GM12878 (cell line): Measurements from ENCODE around the gene RTF1. TPM values are rescaled to one million over a fixed set of nuclear protein-coding genes. Genes with fewer than 3 reads are reported as not detected.
A peak's percentile ranks its signal among the peaks of the same experiment; 100 is the strongest.

Source experiments
- ATAC-seq: fragments of 200-7000 bp; cut with Tn5 transposase; 3 replicates; pipeline ENCODE4 v1.9.1; 2020; ENCODE audit warnings: mild to moderate bottlenecking, moderate library complexity
- BruUV-seq: library from RNA; stranded (reverse); fragments of 400-500 nt; replicated peaks from 2 replicates; lab custom pipeline; 2021; lab: Mats Ljungman, UMichigan
- CTCF ChIA-PET: fragments of 300-600 bp; sonication (Branson Sonifier 250); formaldehyde crosslinking; extraction: SDS; loops from one replicate; lab custom pipeline; 2021; ENCODE audit warnings: inconsistent platforms; lab: Yijun Ruan, JAX
- POLR2A ChIA-PET: fragments of 350-600 bp; formaldehyde crosslinking; extraction: SDS; loops from one replicate; lab custom pipeline; 2021; ENCODE audit warnings: inconsistent platforms; lab: Charles Lee
- RAD21 ChIA-PET: fragments of 300-600 bp; sonication (Branson Sonifier 250); formaldehyde crosslinking; loops from one replicate; lab custom pipeline; 2023; ENCODE audit warnings: antibody characterized with exemption; ENCODE audit not compliant: unreplicated experiment; lab: Charles Lee
- SMC1A ChIA-PET: fragments of 300-600 bp; sonication (Branson Sonifier 250); formaldehyde crosslinking; loops from one replicate; lab custom pipeline; 2023; ENCODE audit not compliant: unreplicated experiment, uncharacterized antibody; lab: Charles Lee
- DNase-seq: peaks from one replicate; pipeline ENCODE4 v3.0.0-alpha.2; 2011; ENCODE audit warnings: low read depth, low spot score
- FAIRE-seq: peaks from 3 replicates; lab custom pipeline; 2011; peaks lifted over from hg19 to GRCh38; lab: Jason Lieb, UNC
- H2AFZ ChIP-seq: 2 replicates; pipeline ENCODE4 v1.6.0; 2011; ENCODE audit warnings: low read depth, low read length, control low read depth; ENCODE audit not compliant: control insufficient read depth
- H3K27ac ChIP-seq: 2 replicates; pipeline ENCODE4 v1.5.1; 2011; ENCODE audit warnings: control low read depth; ENCODE audit not compliant: control insufficient read depth, insufficient read depth
- H3K27me3 ChIP-seq, 2 experiments: replicated peaks in 1 of 2; 2 replicates each; pipeline versions ENCODE4 v1.6.0 to v1.6.1; 2011; ENCODE audit warnings: low read length in 1 of 2; ENCODE audit not compliant: control insufficient read depth in 2 of 2, insufficient read depth in 2 of 2
- H3K36me3 ChIP-seq, 2 experiments: 2 replicates each; pipeline ENCODE4 v1.5.1; 2011; ENCODE audit warnings: low read length in 1 of 2; ENCODE audit not compliant: control insufficient read depth in 2 of 2, insufficient read depth in 2 of 2
- H3K4me1 ChIP-seq: 2 replicates; pipeline ENCODE4 v1.6.1; 2011; ENCODE audit warnings: mild to moderate bottlenecking, low read length, moderate library complexity, mixed read lengths; ENCODE audit not compliant: control insufficient read depth, insufficient read depth
- H3K4me2 ChIP-seq: 2 replicates; pipeline ENCODE4 v1.6.0; 2011; ENCODE audit warnings: control low read depth; ENCODE audit not compliant: control insufficient read depth, insufficient read depth
- H3K4me3 ChIP-seq: fragments of 200-600 bp; sonication (generic); 2 replicates; pipeline ENCODE4 v1.5.1; 2016
- H3K79me2 ChIP-seq: 2 replicates; pipeline ENCODE4 v1.6.0; 2011; ENCODE audit warnings: low read length; ENCODE audit not compliant: control insufficient read depth, insufficient read depth
- H3K9ac ChIP-seq: 2 replicates; pipeline ENCODE4 v1.8.0; 2011; ENCODE audit warnings: low read length, control low read depth, mixed read lengths; ENCODE audit not compliant: control insufficient read depth, insufficient read depth
- H3K9me3 ChIP-seq: replicated peaks from 3 replicates; pipeline ENCODE4 v1.5.1; 2011; ENCODE audit warnings: mild to moderate bottlenecking, low read length; ENCODE audit not compliant: control insufficient read depth, insufficient read depth
- H4K20me1 ChIP-seq: 2 replicates; pipeline ENCODE4 v1.6.0; 2011; ENCODE audit not compliant: control insufficient read depth, insufficient read depth
- BHLHE40 ChIP-seq, 2 experiments: fragments of 450-650 bp in 1 of 2; IDR thresholded peaks; 2 replicates each; pipeline ENCODE4 v1.6.1; 2011 to 2017; ENCODE audit warnings: low read depth in 2 of 2, borderline replicate concordance in 1 of 2, improper control_type of control experiment in 1 of 2, low read length in 1 of 2, mild to moderate bottlenecking in 1 of 2
- CBFB ChIP-seq: IDR thresholded peaks from 2 replicates; pipeline ENCODE4 v1.6.1; 2016; ENCODE audit warnings: antibody characterized with exemption, low read depth
- CHD1 ChIP-seq: IDR thresholded peaks from 2 replicates; pipeline ENCODE4 v1.6.1; 2012; ENCODE audit warnings: low read depth, low read length, improper control_type of control experiment
- ESRRA ChIP-seq: IDR thresholded peaks from 2 replicates; pipeline ENCODE4 v1.6.1; 2012; ENCODE audit warnings: mild to moderate bottlenecking, low read length, improper control_type of control experiment
- IKZF1 ChIP-seq: fragments of 450-650 bp; conservative IDR thresholded peaks from 2 replicates; pipeline ENCODE4 v1.6.1; 2017; ENCODE audit warnings: antibody characterized with exemption, mild to moderate bottlenecking
- IKZF2 ChIP-seq, 2 experiments: fragments of 450-650 bp; IDR thresholded peaks; 2 replicates each; pipeline ENCODE4 v1.6.1; 2017; ENCODE audit warnings: mild to moderate bottlenecking in 2 of 2, moderate library complexity in 2 of 2
- MTA2 ChIP-seq: fragments of 450-650 bp; IDR thresholded peaks from 2 replicates; pipeline ENCODE4 v1.6.1; 2016; ENCODE audit warnings: low read depth, mild to moderate bottlenecking, moderate library complexity
- RFX5 ChIP-seq: IDR thresholded peaks from 2 replicates; pipeline ENCODE4 v1.6.1; 2011; ENCODE audit warnings: low read depth, low read length, improper control_type of control experiment
- RUNX3 ChIP-seq: IDR thresholded peaks from 2 replicates; pipeline ENCODE4 v1.6.1; 2012; ENCODE audit warnings: low read length, inconsistent platforms
- SIN3A ChIP-seq: IDR thresholded peaks from 2 replicates; pipeline ENCODE4 v1.6.1; 2012; ENCODE audit warnings: low read depth, low read length, improper control_type of control experiment
- SRF ChIP-seq, 2 experiments: IDR thresholded peaks; 2 replicates each; pipeline ENCODE4 v1.6.1; 2011; ENCODE audit warnings: low read depth in 2 of 2, low read length in 2 of 2, mild to moderate bottlenecking in 1 of 2, moderate library complexity in 1 of 2
- TCF12 ChIP-seq: IDR thresholded peaks from 2 replicates; pipeline ENCODE4 v1.6.1; 2011; ENCODE audit warnings: low read depth, mild to moderate bottlenecking, low read length
- TCF3 ChIP-seq: IDR thresholded peaks from 2 replicates; pipeline ENCODE4 v1.6.1; 2012; ENCODE audit warnings: low read depth, mild to moderate bottlenecking, low read length, borderline replicate concordance; ENCODE audit not compliant: insufficient read depth
- USF2 ChIP-seq: IDR thresholded peaks from 2 replicates; pipeline ENCODE4 v1.6.1; 2011; ENCODE audit warnings: low read depth, low read length, improper control_type of control experiment, borderline replicate concordance
- ZBTB4 ChIP-seq: fragments of 450-650 bp; formaldehyde crosslinking; IDR thresholded peaks from 2 replicates; pipeline ENCODE4 v1.4.0; 2022; ENCODE audit warnings: mild to moderate bottlenecking, moderate library complexity
- ZNF384 ChIP-seq: IDR thresholded peaks from 2 replicates; pipeline ENCODE4 v1.6.1; 2012; ENCODE audit warnings: low read depth, mild to moderate bottlenecking, low read length, improper control_type of control experiment, borderline replicate concordance
- WGBS: methylation state at CpG from one replicate; pipeline ENCODE4 v1.1.6; 2016; ENCODE audit warnings: low lambda C conversion rate; ENCODE audit not compliant: insufficient replicate concordance, insufficient coverage; ENCODE audit errors: missing lambda C conversion rate; 5-methylcytosine and 5-hydroxymethylcytosine counted together
- in situ Hi-C: fragments of 300-500 bp; cut with MboI; formaldehyde crosslinking; loops from 9 replicates; pipeline ENCODE4 v1.14.3; 2018; ENCODE audit warnings: mixed read lengths
- intact Hi-C: fragments of 100-400 bp; cut with micrococcal nuclease; formaldehyde crosslinking; loops from one replicate; pipeline ENCODE4 v1.14.2; 2022; ENCODE audit not compliant: unreplicated experiment
- polyA plus RNA-seq, 11 experiments: library from polyadenylated mRNA; depleted of rRNA in 4 of 11; unstranded in 6 of 11; stranded (reverse) in 5 of 11; fragments of >200 nt; fragmentation: Nextera tagmentation in 4 of 11; fragmentation: Illumina TruSeq in 1 of 11; extraction: Ambion mirVana in 4 of 11; extraction: Trizol in 1 of 11; gene quantifications; 1 replicate in 1 of 11; 2 replicates in 10 of 11; pipeline versions ENCODE4 v1.2.1 to v1.2.3, GENCODE V29; 2011 to 2016; ENCODE audit warnings: inconsistent platforms in 2 of 11, missing spikeins in 2 of 11, low read depth in 1 of 11
- total RNA-seq, 4 experiments: library from RNA; depleted of rRNA in 3 of 4; stranded (reverse); fragments of >200 nt in 3 of 4; fragmentation: Illumina TruSeq in 1 of 4; extraction: Trizol in 1 of 4; gene quantifications; 2 replicates each; pipeline versions ENCODE4 v1.2.1 to v1.2.3, GENCODE V29; 2013 to 2021
- TF ChIP-seq, protein P1 (sequence below): fragments of 450-650 bp; IDR thresholded peaks from 2 replicates; pipeline ENCODE4 v1.6.1; 2017; ENCODE audit warnings: antibody characterized with exemption, mild to moderate bottlenecking, moderate library complexity

The RTF1 gene
- total and polyA plus RNA-seq, 10 of the 15 experiments (the other 5 are each of a cell fraction or from before 2014, with no cell fraction given): 7.2 to 67.9 (median 32.3) TPM

GRCh38 chr15:41512940-41513505 is 96.1 kb downstream of the RTF1 start:
- RAD21 ChIA-PET: interaction anchor here (1.0 to 2.6 kb wide), 3 partner anchors 18 to 47 kb away, joined by 3 to 11 read pairs (median 5); partner anchors contain the start of gene ITPKA
- 6% methylated on average over 36 of the region's 40 CpGs for WGBS
- H3K27me3 ChIP-seq: peaks cover 5 to 20% of the 10 kb centered on the region in 2 experiments
- peak overlapping the region; percentile 96 for H3K4me2 ChIP-seq
- ATAC-seq (peak; percentile 64), DNase-seq (no peak), FAIRE-seq (no peak)
- in situ Hi-C loops (no loop called here), intact Hi-C loops (no loop called here)
- H3K4me3 ChIP-seq: peak overlapping the region; percentile 67
- peaks cover 23% of the 10 kb centered on the region for H3K4me1 ChIP-seq
- 0 out of 4 replicates have a peak, but pooled peaks cover 0 to 3% of the 10 kb centered on the region in 2 experiments for H3K36me3 ChIP-seq
- H3K9ac ChIP-seq: peak overlapping the region; percentile 22; the same call in 1 of the 2 replicates
- BruUV-seq: no TSS peak
- H4K20me1 ChIP-seq: no peaks in the 10 kb centered on the region
- no peak overlapping the region for H3K27ac ChIP-seq
- CTCF ChIA-PET: interaction anchor here (1.6 to 4.9 kb wide), 2 partner anchors 11 to 47 kb away, joined by 3 to 17 read pairs; no protein-coding TSS in a partner anchor
- SMC1A ChIA-PET: interaction anchor here (1.4 to 2.6 kb wide), 2 partner anchors 30 to 47 kb away, joined by 4 to 11 read pairs; no protein-coding TSS in a partner anchor
- POLR2A ChIA-PET: interaction anchor here (1.0 kb wide), 2 partner anchors 20 to 43 kb away, joined by 4 to 8 read pairs; partner anchors contain the start of gene ITPKA
- no peaks in the 10 kb centered on the region for H3K9me3 ChIP-seq
- H3K79me2 ChIP-seq: no peaks in the 10 kb centered on the region
- no peak overlapping the region; the same call in 1 of the 2 replicates for H2AFZ ChIP-seq
- TF ChIP-seq CHD1: no peak
- TF ChIP-seq ZNF384: no peak
- TF ChIP-seq TCF12: peak; percentile 65; the same call in 1 of the 2 replicates
- TF ChIP-seq MTA2: no peak
- no peak for TF ChIP-seq ZBTB4
- TF ChIP-seq, protein P1, sequence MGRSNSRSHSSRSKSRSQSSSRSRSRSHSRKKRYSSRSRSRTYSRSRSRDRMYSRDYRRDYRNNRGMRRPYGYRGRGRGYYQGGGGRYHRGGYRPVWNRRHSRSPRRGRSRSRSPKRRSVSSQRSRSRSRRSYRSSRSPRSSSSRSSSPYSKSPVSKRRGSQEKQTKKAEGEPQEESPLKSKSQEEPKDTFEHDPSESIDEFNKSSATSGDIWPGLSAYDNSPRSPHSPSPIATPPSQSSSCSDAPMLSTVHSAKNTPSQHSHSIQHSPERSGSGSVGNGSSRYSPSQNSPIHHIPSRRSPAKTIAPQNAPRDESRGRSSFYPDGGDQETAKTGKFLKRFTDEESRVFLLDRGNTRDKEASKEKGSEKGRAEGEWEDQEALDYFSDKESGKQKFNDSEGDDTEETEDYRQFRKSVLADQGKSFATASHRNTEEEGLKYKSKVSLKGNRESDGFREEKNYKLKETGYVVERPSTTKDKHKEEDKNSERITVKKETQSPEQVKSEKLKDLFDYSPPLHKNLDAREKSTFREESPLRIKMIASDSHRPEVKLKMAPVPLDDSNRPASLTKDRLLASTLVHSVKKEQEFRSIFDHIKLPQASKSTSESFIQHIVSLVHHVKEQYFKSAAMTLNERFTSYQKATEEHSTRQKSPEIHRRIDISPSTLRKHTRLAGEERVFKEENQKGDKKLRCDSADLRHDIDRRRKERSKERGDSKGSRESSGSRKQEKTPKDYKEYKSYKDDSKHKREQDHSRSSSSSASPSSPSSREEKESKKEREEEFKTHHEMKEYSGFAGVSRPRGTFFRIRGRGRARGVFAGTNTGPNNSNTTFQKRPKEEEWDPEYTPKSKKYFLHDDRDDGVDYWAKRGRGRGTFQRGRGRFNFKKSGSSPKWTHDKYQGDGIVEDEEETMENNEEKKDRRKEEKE: no peak
- TF ChIP-seq SIN3A: no peak
- TF ChIP-seq BHLHE40 (IDR thresholded peaks at IDR 0.05; ENCODE audit: borderline replicate concordance in 1 of 2, low read depth in 2 of 2, low read length in 1 of 2): no peak
- TF ChIP-seq TCF3: peak; percentile 54; the same call in 1 of the 2 replicates
- TF ChIP-seq IKZF1: peak; percentile 54
- no peak for TF ChIP-seq SRF (IDR thresholded peaks at IDR 0.05; ENCODE audit: low read depth in 2 of 2, low read length in 2 of 2)
- 0 out of 4 replicates have a peak, but pooled peaks have one; percentile 16 to 34 for TF ChIP-seq IKZF2 (IDR thresholded peaks at IDR 0.05)
- peak; percentile 67 for TF ChIP-seq RUNX3
- TF ChIP-seq USF2: no peak
- 0 out of 2 replicates have a peak, but pooled peaks have one; percentile 27 for TF ChIP-seq CBFB
- TF ChIP-seq RFX5: no peak
- no peak for TF ChIP-seq ESRRA
